Stimulated activated CD8-positive, alpha-beta memory T cell treated with anti-CD3 and anti-CD28 coated beads, Interleukin-12 subunit alpha, Interleukin-12 subunit beta, amount 100 ng/mL, for 1 hour (primary cell): ENCODE data around the gene SLC44A1.

ENCODE experiments used
- DNase-seq: peaks from one replicate; pipeline ENCODE4 v3.0.0-alpha.2; 2020; ENCODE audit warnings: low read depth

Gene SLC44A1

GRCh38 chr9:105339849-105340248 is 95.4 kb downstream of the SLC44A1 start:
- no peak for DNase-seq

- DNase-seq, result no peak
Observed at GRCh38 chr9:105341434-105342146, 97.1 kb downstream of the SLC44A1 start.

- DNase-seq, result no peak
Observed at GRCh38 chr9:105342147-105342505, 97.7 kb downstream of the SLC44A1 start.

GRCh38 chr9:105344283-105344682 is 99.8 kb downstream of the SLC44A1 start:
- DNase-seq, result no peak

- no peak for DNase-seq
Observed at GRCh38 chr9:105345626-105346025, 101.2 kb downstream of the SLC44A1 start.

GRCh38 chr9:105346273-105346672 is 101.8 kb downstream of the SLC44A1 start:
- DNase-seq, result no peak

- no peak for DNase-seq
Observed at GRCh38 chr9:105354448-105354847, 110.0 kb downstream of the SLC44A1 start.

GRCh38 chr9:105355781-105356180 is 111.3 kb downstream of the SLC44A1 start:
- DNase-seq, result no peak

- no peak for DNase-seq
Observed at GRCh38 chr9:105357937-105358336, 113.5 kb downstream of the SLC44A1 start.

GRCh38 chr9:105359892-105360291 is 115.4 kb downstream of the SLC44A1 start:
- no peak for DNase-seq

GRCh38 chr9:105360344-105360743 is 115.9 kb downstream of the SLC44A1 start:
- no peak for DNase-seq

GRCh38 chr9:105361873-105362272 is 117.4 kb downstream of the SLC44A1 start:
- no peak for DNase-seq

GRCh38 chr9:105362470-105362869 is 118.0 kb downstream of the SLC44A1 start:
- no peak for DNase-seq

- no peak for DNase-seq
Observed at GRCh38 chr9:105363837-105364236, 119.4 kb downstream of the SLC44A1 start.

- no peak for DNase-seq
Observed at GRCh38 chr9:105369911-105370310, 125.5 kb downstream of the SLC44A1 start.

- DNase-seq, result no peak
Observed at GRCh38 chr9:105373723-105374122, 129.3 kb downstream of the SLC44A1 start.

GRCh38 chr9:105375323-105375722 is 130.9 kb downstream of the SLC44A1 start:
- DNase-seq, result no peak

- no peak for DNase-seq
Observed at GRCh38 chr9:105376893-105377292, 132.4 kb downstream of the SLC44A1 start.

GRCh38 chr9:105385381-105385985 is 141.0 kb downstream of the SLC44A1 start:
- no peak for DNase-seq

GRCh38 chr9:105389796-105390195 is 145.3 kb downstream of the SLC44A1 start:
- DNase-seq, result no peak

GRCh38 chr9:105390871-105391270 is 146.4 kb downstream of the SLC44A1 start:
- DNase-seq, result no peak

- DNase-seq, result no peak
Observed at GRCh38 chr9:105391288-105391687, 146.8 kb downstream of the SLC44A1 start.

- no peak for DNase-seq
Observed at GRCh38 chr9:105392531-105392930, 148.1 kb downstream of the SLC44A1 start.
